ENCODE results near the gene PRR22.

DNA sequence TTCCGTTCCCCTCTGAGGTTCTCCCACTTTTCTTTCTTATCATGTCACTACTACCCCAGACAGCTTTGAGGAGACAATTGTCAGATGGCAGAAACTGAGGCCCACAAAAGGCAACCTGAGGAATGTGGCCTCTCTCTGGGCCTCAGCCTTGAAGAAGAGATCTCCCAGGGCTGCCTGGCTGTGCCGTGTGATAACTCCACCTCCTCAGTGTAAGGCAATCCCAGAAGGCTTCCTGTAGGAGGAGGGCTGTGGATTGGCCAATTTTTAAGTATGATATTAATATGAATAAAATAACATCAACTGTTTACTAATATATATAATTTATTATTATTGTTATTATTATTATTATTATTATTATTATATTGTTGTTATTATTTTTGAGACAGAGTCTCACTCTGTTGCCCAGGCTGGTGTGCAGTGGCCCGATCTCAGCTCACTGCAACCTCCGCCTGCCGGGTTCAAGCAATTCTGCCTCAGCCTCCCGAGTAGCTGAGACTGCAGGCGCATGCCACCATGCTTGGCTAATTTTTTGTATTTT, 10.9 kb upstream of the PRR22 start:
- TF ChIP-seq, protein P1, sequence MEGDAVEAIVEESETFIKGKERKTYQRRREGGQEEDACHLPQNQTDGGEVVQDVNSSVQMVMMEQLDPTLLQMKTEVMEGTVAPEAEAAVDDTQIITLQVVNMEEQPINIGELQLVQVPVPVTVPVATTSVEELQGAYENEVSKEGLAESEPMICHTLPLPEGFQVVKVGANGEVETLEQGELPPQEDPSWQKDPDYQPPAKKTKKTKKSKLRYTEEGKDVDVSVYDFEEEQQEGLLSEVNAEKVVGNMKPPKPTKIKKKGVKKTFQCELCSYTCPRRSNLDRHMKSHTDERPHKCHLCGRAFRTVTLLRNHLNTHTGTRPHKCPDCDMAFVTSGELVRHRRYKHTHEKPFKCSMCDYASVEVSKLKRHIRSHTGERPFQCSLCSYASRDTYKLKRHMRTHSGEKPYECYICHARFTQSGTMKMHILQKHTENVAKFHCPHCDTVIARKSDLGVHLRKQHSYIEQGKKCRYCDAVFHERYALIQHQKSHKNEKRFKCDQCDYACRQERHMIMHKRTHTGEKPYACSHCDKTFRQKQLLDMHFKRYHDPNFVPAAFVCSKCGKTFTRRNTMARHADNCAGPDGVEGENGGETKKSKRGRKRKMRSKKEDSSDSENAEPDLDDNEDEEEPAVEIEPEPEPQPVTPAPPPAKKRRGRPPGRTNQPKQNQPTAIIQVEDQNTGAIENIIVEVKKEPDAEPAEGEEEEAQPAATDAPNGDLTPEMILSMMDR (conservative IDR thresholded peaks at IDR 0.05; ENCODE audit: low read length) = no peak
- TF ChIP-seq EZH2phosphoT487 (IDR thresholded peaks at IDR 0.05; ENCODE audit: borderline replicate concordance, low read depth, low read length) = no peak
